HG02798 (cell line): ENCODE results near the gene ESPN.
"Not testable (repeated sequence)": the region's sequence is repeated elsewhere in the genome, so short reads cannot be mapped to it uniquely, and the experiment has no call there.

Experiments used
- ATAC-seq: cut with Tn5 transposase; IDR thresholded peaks from one replicate; pipeline ENCODE4 v1.9.1; 2021; ENCODE audit warnings: mild to moderate bottlenecking; ENCODE audit not compliant: unreplicated experiment, poor library complexity

Gene ESPN, protein sequence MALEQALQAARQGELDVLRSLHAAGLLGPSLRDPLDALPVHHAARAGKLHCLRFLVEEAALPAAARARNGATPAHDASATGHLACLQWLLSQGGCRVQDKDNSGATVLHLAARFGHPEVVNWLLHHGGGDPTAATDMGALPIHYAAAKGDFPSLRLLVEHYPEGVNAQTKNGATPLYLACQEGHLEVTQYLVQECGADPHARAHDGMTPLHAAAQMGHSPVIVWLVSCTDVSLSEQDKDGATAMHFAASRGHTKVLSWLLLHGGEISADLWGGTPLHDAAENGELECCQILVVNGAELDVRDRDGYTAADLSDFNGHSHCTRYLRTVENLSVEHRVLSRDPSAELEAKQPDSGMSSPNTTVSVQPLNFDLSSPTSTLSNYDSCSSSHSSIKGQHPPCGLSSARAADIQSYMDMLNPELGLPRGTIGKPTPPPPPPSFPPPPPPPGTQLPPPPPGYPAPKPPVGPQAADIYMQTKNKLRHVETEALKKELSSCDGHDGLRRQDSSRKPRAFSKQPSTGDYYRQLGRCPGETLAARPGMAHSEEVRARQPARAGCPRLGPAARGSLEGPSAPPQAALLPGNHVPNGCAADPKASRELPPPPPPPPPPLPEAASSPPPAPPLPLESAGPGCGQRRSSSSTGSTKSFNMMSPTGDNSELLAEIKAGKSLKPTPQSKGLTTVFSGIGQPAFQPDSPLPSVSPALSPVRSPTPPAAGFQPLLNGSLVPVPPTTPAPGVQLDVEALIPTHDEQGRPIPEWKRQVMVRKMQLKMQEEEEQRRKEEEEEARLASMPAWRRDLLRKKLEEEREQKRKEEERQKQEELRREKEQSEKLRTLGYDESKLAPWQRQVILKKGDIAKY

GRCh38 chr1:6424619-6425593, at the start of gene ESPN:
Gene ESPN (plus strand): TSS chr1:6424776. CDS start chr1:6424956, 180 bp downstream.
- no peak for ATAC-seq

- no peak for ATAC-seq
Observed at GRCh38 chr1:6378096-6378746, 46.4 kb upstream of the ESPN start.

GRCh38 chr1:6380037-6380436, 44.5 kb upstream of the ESPN start:
- no peak for ATAC-seq

- ATAC-seq, result no peak
Observed at GRCh38 chr1:6384135-6384534, 40.4 kb upstream of the ESPN start.

- no peak for ATAC-seq
Observed at GRCh38 chr1:6384962-6385361, 39.6 kb upstream of the ESPN start.

GRCh38 chr1:6385488-6386191, 38.9 kb upstream of the ESPN start:
- ATAC-seq, result no peak

GRCh38 chr1:6386371-6386949, 38.1 kb upstream of the ESPN start:
- ATAC-seq, result no peak

DNA sequence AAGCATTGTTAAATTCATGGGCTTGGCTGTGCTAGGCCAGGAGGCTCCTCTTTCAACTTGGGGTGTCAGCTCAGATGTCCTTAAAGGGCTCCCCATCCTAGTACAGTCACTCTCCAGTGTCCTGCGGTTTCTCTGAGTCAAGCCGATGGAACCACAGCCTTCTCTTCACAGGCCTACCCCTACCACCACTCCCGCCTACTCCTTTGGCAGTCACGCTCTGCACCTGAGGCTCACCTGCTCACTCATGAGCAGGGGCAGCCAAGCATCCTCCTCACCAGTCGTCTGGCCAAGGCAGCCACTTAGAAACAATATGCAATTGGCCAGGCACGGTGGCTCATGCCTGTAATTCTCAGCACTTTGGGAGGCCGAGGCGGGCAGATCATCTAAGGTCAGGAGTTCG, 34.6 kb upstream of the ESPN start:
- ATAC-seq, result no peak

- no peak for ATAC-seq
Observed at GRCh38 chr1:6391951-6392808, 32.4 kb upstream of the ESPN start.

- ATAC-seq, result peak; percentile 3
Observed at GRCh38 chr1:6392809-6393399, 31.7 kb upstream of the ESPN start.

- peak; percentile 85 for ATAC-seq
Observed at GRCh38 chr1:6393400-6394187, 31.0 kb upstream of the ESPN start, which contains the start of gene ACOT7. Gene ACOT7 (minus strand): TSS chr1:6393767. CDS start chr1:6393399, 368 bp downstream.

GRCh38 chr1:6395130-6395529, 29.4 kb upstream of the ESPN start:
- not testable (repeated sequence) for ATAC-seq

DNA sequence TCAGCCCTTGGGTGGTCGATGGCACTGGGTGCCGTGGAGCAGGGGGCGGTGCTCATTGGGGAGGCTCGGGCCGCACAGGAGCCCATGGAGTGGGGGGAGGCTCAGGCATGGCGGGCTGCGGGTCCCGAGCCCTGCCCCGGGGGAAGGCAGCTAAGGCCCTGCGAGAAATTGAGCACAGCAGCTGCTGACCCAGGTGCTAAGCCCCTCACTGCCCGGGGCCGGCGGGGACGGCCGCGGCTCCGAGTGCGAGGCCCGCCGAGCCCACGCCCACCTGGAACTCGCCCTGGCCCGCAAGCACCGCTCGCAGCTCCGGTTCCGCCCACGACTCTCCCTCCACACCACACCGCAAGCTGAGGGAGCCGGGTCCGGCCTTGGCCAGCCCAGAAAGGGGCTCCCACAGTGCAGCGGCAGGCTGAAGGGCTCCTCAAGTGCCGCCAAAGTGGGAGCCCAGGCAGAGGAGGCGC, 28.8 kb upstream of the ESPN start:
- not testable (repeated sequence) for ATAC-seq

GRCh38 chr1:6396998-6397397, 27.6 kb upstream of the ESPN start:
- no peak for ATAC-seq

GRCh38 chr1:6397844-6398441, 26.6 kb upstream of the ESPN start:
- ATAC-seq, result no peak

DNA sequence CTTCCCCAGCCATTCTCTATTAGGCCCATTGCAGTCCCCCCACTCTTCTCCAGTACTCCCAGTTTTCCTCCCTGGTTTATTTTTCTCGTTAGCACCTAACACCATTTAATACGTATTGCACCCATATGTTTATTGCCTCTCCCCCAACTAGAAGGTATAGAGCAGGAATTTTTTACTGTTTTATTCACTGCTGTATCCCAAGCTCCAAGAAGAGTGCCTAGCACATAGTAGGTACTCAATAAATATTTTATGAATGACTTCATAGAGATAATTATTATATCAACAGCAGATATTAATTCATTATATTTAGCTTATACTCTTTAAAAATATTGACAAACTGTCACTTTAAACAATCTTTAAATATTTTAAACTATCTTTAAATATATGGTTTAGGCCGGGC, 25.3 kb upstream of the ESPN start:
- ATAC-seq, result no peak
